HG03378 (cell line): ENCODE measurements around the gene RFPL3.
"Not testable (repeated sequence)": the region's sequence is repeated elsewhere in the genome, so short reads cannot be mapped to it uniquely, and the experiment has no call there.

Experiments used
- ATAC-seq: cut with Tn5 transposase; IDR thresholded peaks from one replicate; pipeline ENCODE4 v1.9.1; 2021; ENCODE audit warnings: mild to moderate bottlenecking, moderate library complexity; ENCODE audit not compliant: unreplicated experiment

The RFPL3 gene

GRCh38 chr22:32357567-32357966 lies at the start of gene RFPL3:
RFPL3 (plus strand) TSS chr22:32357867; CDS start chr22:32358072, 205 bp downstream.
- not testable (repeated sequence) for ATAC-seq

DNA sequence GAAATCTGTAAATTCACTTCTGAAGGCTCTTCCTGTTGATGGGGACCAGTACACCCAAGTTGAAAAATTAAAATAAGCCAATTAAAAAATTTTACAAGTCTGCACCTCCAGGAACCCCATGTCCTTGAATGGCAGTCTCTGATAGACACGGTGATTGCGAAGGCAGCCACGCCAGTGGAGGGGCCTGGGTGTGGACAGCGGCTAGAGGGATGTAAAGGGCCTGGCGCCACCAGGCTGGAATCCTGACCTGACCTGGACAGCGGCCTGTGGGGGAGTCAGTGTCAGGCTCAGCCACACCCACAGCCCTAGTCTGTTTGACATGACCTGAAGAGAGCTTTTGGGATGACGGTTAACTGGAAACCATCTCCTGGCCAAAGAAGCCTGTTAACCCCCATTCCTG lies 49.5 kb upstream of the RFPL3 start:
- ATAC-seq = no peak

DNA sequence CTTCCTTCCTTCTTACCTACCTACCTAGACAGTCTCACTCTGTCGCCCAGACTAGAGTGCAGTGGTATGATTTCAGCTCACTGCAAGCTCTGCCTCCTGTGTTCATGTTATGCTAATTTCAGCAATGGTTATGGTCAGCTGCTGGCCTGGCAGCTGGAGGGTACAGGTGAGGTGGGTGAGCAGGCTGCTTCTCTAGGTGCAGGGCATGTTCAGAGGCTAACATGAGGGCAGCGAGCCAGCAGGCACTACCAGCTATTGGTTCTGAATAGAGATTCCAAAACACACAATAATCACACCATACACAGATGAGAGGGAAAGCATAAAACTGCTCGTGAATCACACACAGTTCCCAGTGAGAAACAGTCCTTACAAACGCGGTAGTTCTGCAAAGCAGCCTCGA lies 48.7 kb upstream of the RFPL3 start:
- no peak for ATAC-seq

- ATAC-seq = no peak
These were observed 47.9 kb upstream of the RFPL3 start for GRCh38 chr22:32309585-32310251.

- no peak for ATAC-seq
These were observed 46.9 kb upstream of the RFPL3 start for GRCh38 chr22:32310777-32311176.

DNA sequence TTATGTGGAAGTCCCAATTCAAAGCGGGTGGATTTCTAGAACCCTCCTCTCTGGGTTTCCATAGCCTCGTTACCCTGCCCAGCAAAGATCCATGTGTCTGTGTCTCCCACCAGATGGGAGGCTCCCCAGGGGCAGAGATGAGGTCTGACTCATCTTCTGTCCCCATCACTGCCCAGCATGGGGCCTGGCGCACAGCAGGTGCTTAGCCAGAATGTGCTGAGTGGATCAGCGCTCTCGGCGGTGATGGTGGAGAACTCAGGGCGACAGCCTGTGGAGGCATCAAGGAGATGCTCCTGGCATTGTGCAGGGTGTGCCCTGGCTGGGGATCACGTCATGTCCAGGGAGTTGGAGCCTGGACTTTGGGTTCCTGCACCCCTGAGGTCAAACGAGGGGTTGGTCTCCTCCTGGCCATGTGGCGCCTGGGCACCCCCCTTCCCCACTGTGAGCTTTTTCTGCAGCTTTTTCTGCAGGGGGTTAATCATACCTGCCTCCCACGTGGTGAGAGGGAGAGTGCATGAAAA lies 46.1 kb upstream of the RFPL3 start:
- ATAC-seq = no peak

DNA sequence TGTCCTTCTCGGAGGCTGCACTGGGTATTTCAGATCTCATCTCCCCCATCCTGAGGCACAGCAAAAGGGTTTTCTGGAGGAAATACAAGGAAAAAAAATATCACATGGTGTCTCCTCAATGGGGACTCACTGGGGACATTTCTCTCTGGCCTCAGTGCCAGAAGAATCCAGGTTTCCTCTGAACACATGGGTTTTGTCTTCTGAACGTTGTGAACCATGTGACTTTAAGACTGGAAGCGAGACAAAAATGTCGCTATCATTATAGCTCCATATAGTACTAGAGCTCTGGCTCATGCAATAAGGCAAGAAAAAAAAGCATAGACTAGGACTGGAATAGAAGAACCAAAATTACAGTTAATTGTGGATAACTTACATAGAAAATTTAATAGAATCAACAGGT lies 44.9 kb upstream of the RFPL3 start:
- no peak for ATAC-seq

- ATAC-seq = no peak
These were observed 44.1 kb upstream of the RFPL3 start for GRCh38 chr22:32313532-32313931.

- ATAC-seq = no peak
These were observed 40.1 kb upstream of the RFPL3 start for GRCh38 chr22:32317524-32317923.

DNA sequence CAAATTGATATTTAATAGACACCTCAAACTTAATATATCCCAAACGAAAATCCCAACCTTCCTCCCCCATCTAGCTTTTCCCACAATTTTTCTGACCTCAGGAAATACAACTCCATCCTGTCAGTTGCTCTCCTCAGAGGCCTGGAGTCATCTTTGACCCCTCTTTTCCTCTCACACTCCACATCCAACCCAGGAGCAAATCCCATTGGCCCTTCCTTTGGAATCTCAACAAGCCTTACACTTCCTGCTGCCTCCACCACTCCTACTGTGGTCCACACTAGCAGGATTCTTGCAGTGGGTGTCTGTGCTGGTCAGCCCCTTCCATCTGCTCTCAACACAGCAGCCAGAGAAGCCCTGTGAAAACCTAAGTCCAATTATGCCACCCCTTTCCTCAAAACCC lies 39.3 kb upstream of the RFPL3 start:
- ATAC-seq = no peak

DNA sequence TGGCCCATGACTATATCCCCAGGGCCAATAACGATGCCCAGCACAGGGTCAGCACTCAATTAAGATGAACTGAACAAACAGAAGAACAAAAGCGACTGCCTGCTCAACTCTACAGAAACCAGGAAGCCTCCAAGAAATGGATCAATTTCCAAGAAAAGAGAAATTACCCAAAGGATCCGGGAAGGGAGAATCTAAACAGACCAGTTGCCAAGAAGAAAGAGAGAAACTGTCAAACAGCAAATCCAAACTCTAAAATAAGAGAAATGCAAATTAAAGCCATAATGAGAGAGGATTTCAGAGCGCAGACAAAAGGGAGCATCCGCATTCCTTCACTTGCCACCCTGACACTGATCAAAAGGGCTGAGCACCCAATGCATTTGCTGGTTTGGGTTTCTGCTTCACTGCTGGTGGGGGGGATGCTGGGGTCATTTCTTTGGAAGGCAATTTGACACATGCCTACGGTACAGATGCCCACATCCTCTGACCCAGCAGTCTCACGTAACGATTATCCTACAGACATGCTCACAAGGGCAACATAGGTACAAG lies 37.7 kb upstream of the RFPL3 start:
- no peak for ATAC-seq

- ATAC-seq = no peak
These were observed 34.7 kb upstream of the RFPL3 start for GRCh38 chr22:32322986-32323385.

DNA sequence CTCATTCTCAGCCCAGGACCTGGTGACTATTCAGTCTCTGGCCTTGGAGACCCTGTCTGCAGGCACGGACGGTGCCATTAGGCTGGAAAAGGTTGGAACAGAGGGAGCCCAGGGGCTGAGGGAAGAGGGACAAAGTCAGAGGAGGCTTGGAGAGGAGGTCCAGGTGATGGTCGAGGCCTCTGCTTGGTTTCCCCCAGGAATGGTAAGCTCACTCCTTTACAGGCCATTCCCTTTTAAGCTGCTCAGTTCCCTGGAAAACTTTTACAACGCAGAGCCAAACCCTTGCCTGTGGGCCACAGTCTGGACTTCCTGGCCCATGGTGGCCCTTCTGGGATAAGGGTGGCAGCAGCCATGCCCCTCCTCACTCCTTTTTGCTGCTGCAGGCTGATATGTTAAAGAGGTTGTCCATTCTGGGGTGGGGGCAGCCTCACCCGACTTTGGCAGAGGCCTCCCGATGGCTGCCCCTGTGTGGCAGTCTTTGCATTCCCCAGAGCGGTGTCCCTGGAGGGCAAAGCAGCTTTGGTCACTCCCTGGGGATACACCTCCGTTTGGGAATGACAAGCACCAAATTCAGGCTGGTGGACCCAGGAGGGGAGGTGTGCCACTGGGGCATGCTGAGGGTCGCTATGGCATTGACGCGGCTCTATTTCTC lies 34.0 kb upstream of the RFPL3 start:
- no peak for ATAC-seq

DNA sequence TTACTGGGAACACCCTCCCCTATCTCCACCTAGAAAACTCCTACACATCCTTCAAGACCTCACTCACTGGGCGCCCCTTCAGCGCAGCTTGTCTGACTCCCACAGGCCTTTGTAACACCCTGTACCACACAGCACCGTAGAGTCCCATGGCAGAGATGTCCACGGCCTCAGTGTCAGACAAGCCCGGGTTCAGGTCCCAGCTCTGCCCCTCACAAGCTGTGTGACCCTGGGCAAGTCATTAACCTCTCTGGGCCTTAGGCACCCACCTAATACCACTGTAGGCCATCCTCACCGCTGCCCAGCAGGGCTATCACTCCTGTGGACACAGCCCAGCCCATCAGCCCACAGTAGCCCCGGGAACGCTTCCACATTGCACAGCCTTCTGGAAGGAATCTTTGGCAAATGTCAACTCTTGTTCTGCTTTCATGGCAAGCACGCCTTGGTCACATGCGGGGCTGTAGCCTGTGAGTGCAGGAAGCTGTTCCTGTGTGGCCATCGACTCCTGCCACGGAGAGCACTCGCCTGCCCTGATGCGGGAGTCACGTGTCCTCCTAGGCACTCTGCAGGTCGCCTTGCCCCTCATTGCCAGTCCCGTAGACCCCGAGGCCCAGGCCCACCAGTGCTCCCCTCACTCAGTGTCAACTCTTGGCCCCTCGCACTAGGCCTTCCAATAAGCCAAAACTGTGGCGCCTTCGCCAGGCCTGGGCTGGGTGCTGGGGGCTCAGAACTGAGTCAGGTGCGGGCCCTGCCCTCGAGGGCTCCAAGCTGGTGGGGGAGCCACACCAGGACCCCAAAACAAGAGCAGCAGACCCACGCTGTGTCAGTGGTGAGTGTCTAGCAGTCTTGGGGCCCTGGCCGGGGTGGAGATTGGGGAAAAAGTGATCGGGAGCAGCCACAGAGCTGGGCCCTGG lies 32.9 kb upstream of the RFPL3 start:
- ATAC-seq = no peak

- no peak for ATAC-seq
These were observed 32.3 kb upstream of the RFPL3 start for GRCh38 chr22:32325416-32325801.

DNA sequence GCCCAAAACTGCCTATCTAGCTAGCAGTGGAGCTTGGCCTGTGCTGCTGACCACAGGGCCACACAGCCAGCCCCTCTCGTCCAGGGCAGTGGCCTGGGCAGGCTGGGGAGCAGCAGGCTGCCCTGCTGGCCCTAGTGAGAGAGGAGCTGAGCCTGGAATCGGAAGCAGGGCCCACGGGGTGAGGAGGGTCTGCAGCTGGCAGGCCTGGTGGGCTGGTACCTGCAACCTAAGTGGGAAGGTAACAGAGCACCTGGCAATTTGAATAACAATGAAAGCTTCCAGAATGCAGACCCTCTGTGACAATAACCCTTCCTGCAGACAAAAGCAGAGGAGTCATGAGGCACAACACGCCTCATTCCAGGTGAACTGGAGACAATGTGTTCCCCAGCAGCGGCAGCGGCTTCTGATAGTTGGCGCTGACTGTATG lies 31.8 kb upstream of the RFPL3 start:
- ATAC-seq = no peak

DNA sequence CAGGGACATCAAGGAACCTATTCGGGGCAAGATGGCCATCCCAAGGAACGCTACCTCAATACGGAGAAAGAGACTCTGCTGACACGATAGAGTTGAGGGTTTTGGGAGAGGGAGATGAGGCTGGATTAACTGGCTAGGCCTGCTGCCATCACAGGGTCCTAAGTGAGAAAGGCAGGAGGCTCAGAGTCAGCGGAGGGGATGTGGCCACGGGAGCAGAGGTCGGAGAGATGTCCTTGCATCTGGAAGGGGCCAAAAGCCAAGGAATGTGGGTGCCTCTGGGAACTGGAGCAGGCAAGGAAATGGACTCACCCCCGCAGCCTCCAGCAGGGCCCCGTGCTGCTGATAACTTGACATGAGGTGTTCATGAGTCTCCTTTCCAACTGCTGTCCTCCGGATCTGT lies 31.0 kb upstream of the RFPL3 start:
- ATAC-seq = no peak

- ATAC-seq = no peak
These were observed 30.6 kb upstream of the RFPL3 start for GRCh38 chr22:32327066-32327465.

DNA sequence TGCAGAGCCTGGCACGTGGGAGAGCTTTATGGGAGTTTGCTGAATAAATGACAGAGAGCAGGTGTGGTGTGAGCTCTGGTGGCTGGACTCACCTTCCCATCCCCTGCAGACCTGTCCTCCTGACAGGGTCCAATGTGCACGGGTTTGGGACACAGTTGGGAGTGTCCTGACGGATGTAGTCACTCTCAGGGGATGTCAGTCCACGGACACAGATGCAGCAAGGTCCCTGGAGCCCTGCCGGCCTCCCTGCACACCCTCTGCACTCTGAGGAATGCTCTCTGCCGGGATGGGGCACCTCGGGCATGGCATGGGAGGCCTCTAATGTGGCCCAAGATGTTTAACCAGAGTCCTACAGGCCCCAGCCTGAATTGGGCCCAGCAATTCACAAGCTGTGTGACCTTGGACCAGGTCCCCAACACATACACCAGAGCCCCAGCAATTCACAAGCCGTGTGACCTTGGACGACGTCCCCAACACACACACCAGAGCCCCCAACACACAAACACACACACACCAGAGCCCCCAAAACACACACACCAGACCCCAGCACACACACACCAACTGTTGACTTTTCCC lies 30.0 kb upstream of the RFPL3 start:
- no peak for ATAC-seq

DNA sequence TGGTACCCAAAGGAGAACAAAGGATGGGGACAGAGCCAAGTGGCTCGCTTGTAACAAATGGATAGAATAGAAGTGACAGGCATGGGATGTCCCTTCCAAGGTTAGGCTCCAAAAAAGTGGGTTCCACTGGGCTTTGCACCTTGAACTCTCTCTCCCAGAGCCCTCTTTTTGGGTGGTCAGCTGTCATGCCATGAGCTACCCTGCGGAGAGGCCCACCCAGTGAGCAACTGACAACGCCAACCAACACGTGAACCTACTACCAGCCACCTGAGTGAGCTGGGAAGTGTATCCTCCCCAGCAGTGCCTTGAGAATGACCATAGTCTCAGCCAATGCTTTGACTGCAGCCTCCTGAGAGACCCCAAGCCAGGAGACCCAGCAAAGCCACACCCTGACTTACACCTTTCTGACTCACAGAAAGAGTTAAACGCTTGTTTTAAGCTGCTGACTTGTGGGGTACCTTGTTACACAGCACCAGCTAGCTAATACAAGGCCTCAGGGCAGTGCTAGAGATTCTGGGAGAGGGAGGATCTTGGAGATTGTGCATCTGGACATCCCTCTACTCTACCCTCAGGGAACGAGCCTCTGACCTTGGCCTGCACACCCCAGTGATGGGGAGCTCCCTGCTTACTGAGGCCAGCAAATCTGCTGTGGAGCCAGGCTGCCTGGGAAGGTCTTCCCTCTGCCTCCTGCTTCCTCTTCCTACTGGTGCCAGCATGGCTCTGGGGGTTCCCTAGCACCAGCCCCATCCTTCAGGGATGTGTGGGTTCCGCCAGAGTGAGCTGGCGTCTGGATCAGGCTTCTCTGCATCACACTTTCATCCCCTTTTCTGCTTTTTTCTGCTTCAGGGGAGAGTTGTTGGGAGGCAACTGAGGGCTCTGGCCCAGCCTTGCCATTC lies 29.1 kb upstream of the RFPL3 start:
- ATAC-seq = no peak
